SK-N-SH treated with all-trans-retinoic acid at 6 μM for 48 hours (cell line): Measurements from ENCODE around the gene AUH.

Experiments used
- ATAC-seq: fragments of 200-7000 bp; cut with Tn5 transposase; 3 replicates; pipeline ENCODE4 v1.9.1; 2020; ENCODE audit warnings: mild to moderate bottlenecking, moderate library complexity
- ARNTL ChIP-seq: fragments of 450-650 bp; formaldehyde crosslinking; IDR thresholded peaks from 2 replicates; pipeline ENCODE4 v1.5.0; 2020; ENCODE audit warnings: low read depth, mild to moderate bottlenecking, moderate library complexity, borderline replicate concordance
- BACH2 ChIP-seq: fragments of 250-450 bp; sonication (Bioruptor Pico); IDR thresholded peaks from 2 replicates; pipeline ENCODE4 v1.9.0; 2021; ENCODE audit warnings: mild to moderate bottlenecking, borderline replicate concordance
- CREB5 ChIP-seq: fragments of 250-450 bp; sonication (Bioruptor Pico); IDR thresholded peaks from 2 replicates; pipeline ENCODE4 v1.5.1; 2020; ENCODE audit warnings: low read depth, mild to moderate bottlenecking, moderate library complexity
- ESRRG ChIP-seq: fragments of 250-450 bp; sonication (Bioruptor Pico); IDR thresholded peaks from 2 replicates; pipeline ENCODE4 v1.6.1; 2021; ENCODE audit warnings: mild to moderate bottlenecking
- GLIS3 ChIP-seq: fragments of 250-450 bp; sonication (Bioruptor Pico); IDR thresholded peaks from 2 replicates; pipeline ENCODE4 v1.5.0; 2020; ENCODE audit warnings: mild to moderate bottlenecking, moderate library complexity
- ISL1 ChIP-seq: fragments of 250-450 bp; sonication (Bioruptor Pico); IDR thresholded peaks from 2 replicates; pipeline ENCODE4 v2.1.2; 2022; ENCODE audit warnings: mild to moderate bottlenecking, moderate library complexity
- OSR1 ChIP-seq: fragments of 250-450 bp; sonication (Bioruptor Pico); IDR thresholded peaks from 2 replicates; pipeline ENCODE4 v1.8.0; 2022; ENCODE audit warnings: moderate library complexity, mild to moderate bottlenecking, inconsistent platforms
- PPARA ChIP-seq: fragments of 250-450 bp; sonication (Bioruptor Pico); IDR thresholded peaks from 2 replicates; pipeline ENCODE4 v1.5.0; 2020; ENCODE audit warnings: mild to moderate bottlenecking, borderline replicate concordance
- RARB ChIP-seq: fragments of 250-450 bp; sonication (Bioruptor Pico); IDR thresholded peaks from 2 replicates; pipeline ENCODE4 v1.8.0; 2021; ENCODE audit warnings: mild to moderate bottlenecking, moderate library complexity
- SNAI2 ChIP-seq: fragments of 250-450 bp; sonication (Bioruptor Pico); IDR thresholded peaks from 2 replicates; pipeline ENCODE4 v1.5.0; 2020; ENCODE audit warnings: mild to moderate bottlenecking, moderate library complexity
- TCF4 ChIP-seq: fragments of 250-450 bp; sonication (Bioruptor Pico); IDR thresholded peaks from 2 replicates; pipeline ENCODE4 v1.8.0; 2021; ENCODE audit warnings: mild to moderate bottlenecking, moderate library complexity, borderline replicate concordance
- TSHZ2 ChIP-seq: fragments of 250-450 bp; sonication (Bioruptor Pico); IDR thresholded peaks from 2 replicates; pipeline ENCODE4 v1.5.0; 2020; ENCODE audit warnings: mild to moderate bottlenecking, moderate library complexity
- ZC3H10 ChIP-seq: fragments of 250-450 bp; sonication (Bioruptor Pico); IDR thresholded peaks from 2 replicates; pipeline ENCODE4 v1.5.1; 2021; ENCODE audit warnings: mild to moderate bottlenecking, moderate library complexity
- ZFP3 ChIP-seq: fragments of 250-450 bp; sonication (Bioruptor Pico); IDR thresholded peaks from 2 replicates; pipeline ENCODE4 v1.5.0; 2020; ENCODE audit warnings: mild to moderate bottlenecking, moderate library complexity
- ZNF565 ChIP-seq: fragments of 450-650 bp; formaldehyde crosslinking; conservative IDR thresholded peaks from 2 replicates; pipeline ENCODE4 v1.5.0; 2020; ENCODE audit warnings: low read depth, mild to moderate bottlenecking, moderate library complexity
- ZNF70 ChIP-seq: fragments of 450-650 bp; formaldehyde crosslinking; IDR thresholded peaks from 2 replicates; pipeline ENCODE4 v1.5.0; 2020; ENCODE audit warnings: mild to moderate bottlenecking, moderate library complexity

Gene AUH

GRCh38 chr9:91407580-91408318 lies 46.0 kb upstream of the AUH start:
- TF ChIP-seq GLIS3 (CRISPR knock-in tag): no peak
- TF ChIP-seq ZNF70 (CRISPR knock-in tag): no peak
- no peak for TF ChIP-seq TCF4 (CRISPR knock-in tag)
- no peak for TF ChIP-seq ISL1
- peak; percentile 70 for ATAC-seq

GRCh38 chr9:91405343-91406077 lies 43.8 kb upstream of the AUH start:
- no peak for ATAC-seq
- no peak for TF ChIP-seq ARNTL (CRISPR knock-in tag)
- no peak for TF ChIP-seq RARB (CRISPR knock-in tag)
- no peak for TF ChIP-seq PPARA
- no peak for TF ChIP-seq TSHZ2 (CRISPR knock-in tag)
- no peak for TF ChIP-seq TCF4 (CRISPR knock-in tag)
- no peak for TF ChIP-seq CREB5
- no peak for TF ChIP-seq ZFP3 (CRISPR knock-in tag)
- TF ChIP-seq ISL1: no peak
- TF ChIP-seq, all 23 proteins: peak for 0

GRCh38 chr9:91403665-91404543 lies 42.2 kb upstream of the AUH start:
- no peak for ATAC-seq
- no peak for TF ChIP-seq ARNTL (CRISPR knock-in tag)
- TF ChIP-seq OSR1: no peak
- TF ChIP-seq GLIS3 (CRISPR knock-in tag): no peak

- no peak for ATAC-seq
Measured at GRCh38 chr9:91398926-91399325, 37.2 kb upstream of the AUH start.

GRCh38 chr9:91395553-91396471 lies 34.1 kb upstream of the AUH start:
- TF ChIP-seq ZNF565 (CRISPR knock-in tag) (no peak), TCF4 (CRISPR knock-in tag) (no peak), BACH2 (CRISPR knock-in tag) (no peak), ISL1 (no peak), ZFP3 (CRISPR knock-in tag) (no peak), ESRRG (CRISPR knock-in tag) (no peak)
- peak; percentile 95 for ATAC-seq

More at GRCh38 chr9:91398926-91399325, 37.2 kb upstream of the AUH start:
- no peak for TF ChIP-seq ZC3H10 (CRISPR knock-in tag)
- no peak for TF ChIP-seq CREB5
- TF ChIP-seq SNAI2 (CRISPR knock-in tag): no peak
- TF ChIP-seq ARNTL (CRISPR knock-in tag): no peak
